Right lobe of liver (tissue), 4 donors: ENCODE data around the gene KLF15.

Source experiments
- CTCF ChIP-seq, 4 donors: fragments of 200-600 bp in 3 of 4; fragments of 450-650 bp in 1 of 4; IDR thresholded peaks; one replicate each; pipeline versions ENCODE4 v1.5.1 to v1.8.0; 2016 to 2022; ENCODE audit warnings: antibody characterized with exemption in 4 of 4, mild to moderate bottlenecking in 2 of 4
- POLR2A ChIP-seq: fragments of 450-650 bp; IDR thresholded peaks from one replicate; pipeline ENCODE4 v1.6.1; 2017; ENCODE audit warnings: antibody characterized with exemption, mild to moderate bottlenecking
- donor health status: DM: no; HTN: no; CAD: no.
- donor health status: DM: no; HTN: no; CAD: no.
- donor health status: DM: no; HTN: yes; CAD: no.

- TF ChIP-seq POLR2A: no peak
- no peak for TF ChIP-seq CTCF (IDR thresholded peaks at IDR 0.05)
Observed at GRCh38 chr3:126390751-126391150, 33.5 kb upstream of the KLF15 start.
